HEK293 (cell line): ENCODE measurements around the gene FAAH2.
"Not testable (repeated sequence)": the region's sequence is repeated elsewhere in the genome, so short reads cannot be mapped to it uniquely, and the experiment has no call there.

Source experiments
- CTCF ChIP-seq: fragments of 450-650 bp; formaldehyde crosslinking; IDR thresholded peaks from 2 replicates; pipeline ENCODE4 v1.5.1; 2016; ENCODE audit warnings: missing biosample characterization, missing genetic modification characterization
- INSM2 ChIP-seq: fragments of 450-650 bp; formaldehyde crosslinking; IDR thresholded peaks from 2 replicates; pipeline ENCODE4 v1.5.1; 2016; ENCODE audit warnings: missing biosample characterization, missing genetic modification characterization
- KLF17 ChIP-seq: fragments of 450-650 bp; formaldehyde crosslinking; IDR thresholded peaks from 2 replicates; pipeline ENCODE4 v1.5.1; 2016; ENCODE audit warnings: missing biosample characterization, missing genetic modification characterization
- PBX3 ChIP-seq: sonication (generic); formaldehyde crosslinking; IDR thresholded peaks from 2 replicates; pipeline ENCODE4 v1.8.1; 2022; ENCODE audit warnings: mild to moderate bottlenecking, moderate library complexity, missing genetic modification reagents
- SALL2 ChIP-seq: fragments of 450-650 bp; formaldehyde crosslinking; IDR thresholded peaks from 2 replicates; pipeline ENCODE4 v1.5.0; 2017; ENCODE audit warnings: missing biosample characterization, mild to moderate bottlenecking, missing genetic modification characterization, borderline replicate concordance
- YY1 ChIP-seq: fragments of 450-650 bp; formaldehyde crosslinking; IDR thresholded peaks from 2 replicates; pipeline ENCODE4 v1.5.1; 2018; ENCODE audit warnings: missing biosample characterization, missing genetic modification characterization
- ZBTB11 ChIP-seq: fragments of 450-650 bp; formaldehyde crosslinking; conservative IDR thresholded peaks from 2 replicates; pipeline ENCODE4 v1.5.1; 2016; ENCODE audit warnings: low read depth, missing biosample characterization, missing genetic modification characterization
- ZBTB48 ChIP-seq: fragments of 450-650 bp; formaldehyde crosslinking; IDR thresholded peaks from 2 replicates; pipeline ENCODE4 v1.5.1; 2016; ENCODE audit warnings: missing biosample characterization, missing genetic modification characterization
- ZNF121 ChIP-seq: fragments of 450-650 bp; formaldehyde crosslinking; IDR thresholded peaks from 2 replicates; pipeline ENCODE4 v1.5.1; 2016; ENCODE audit warnings: missing biosample characterization, missing genetic modification characterization
- ZNF24 ChIP-seq: fragments of 450-650 bp; formaldehyde crosslinking; IDR thresholded peaks from 2 replicates; pipeline ENCODE4 v1.5.1; 2016; ENCODE audit warnings: missing biosample characterization, missing genetic modification characterization
- ZNF423 ChIP-seq: fragments of 450-650 bp; formaldehyde crosslinking; IDR thresholded peaks from 2 replicates; pipeline ENCODE4 v1.5.1; 2016; ENCODE audit warnings: missing biosample characterization, missing genetic modification characterization
- TF ChIP-seq, protein P1 (sequence below): fragments of 450-650 bp; formaldehyde crosslinking; IDR thresholded peaks from 2 replicates; pipeline ENCODE4 v1.5.1; 2016; ENCODE audit warnings: missing biosample characterization, missing genetic modification characterization, low read depth
- TF ChIP-seq, protein P2 (sequence below): fragments of 450-650 bp; formaldehyde crosslinking; IDR thresholded peaks from 2 replicates; pipeline ENCODE4 v1.5.1; 2016; ENCODE audit warnings: missing biosample characterization, missing genetic modification characterization

GRCh38 chrX:57295679-57296078 lies 9.2 kb downstream of the FAAH2 start:
- TF ChIP-seq PBX3; YY1 (tag by site-specific recombination); CTCF (tag by site-specific recombination); ZNF423 (tag by site-specific recombination); KLF17 (tag by site-specific recombination); INSM2; ZNF24; ZBTB11 (tag by site-specific recombination); SALL2 (tag by site-specific recombination); ZNF121 (tag by site-specific recombination); ZBTB48 (tag by site-specific recombination): not testable (repeated sequence)
- TF ChIP-seq, protein P1, sequence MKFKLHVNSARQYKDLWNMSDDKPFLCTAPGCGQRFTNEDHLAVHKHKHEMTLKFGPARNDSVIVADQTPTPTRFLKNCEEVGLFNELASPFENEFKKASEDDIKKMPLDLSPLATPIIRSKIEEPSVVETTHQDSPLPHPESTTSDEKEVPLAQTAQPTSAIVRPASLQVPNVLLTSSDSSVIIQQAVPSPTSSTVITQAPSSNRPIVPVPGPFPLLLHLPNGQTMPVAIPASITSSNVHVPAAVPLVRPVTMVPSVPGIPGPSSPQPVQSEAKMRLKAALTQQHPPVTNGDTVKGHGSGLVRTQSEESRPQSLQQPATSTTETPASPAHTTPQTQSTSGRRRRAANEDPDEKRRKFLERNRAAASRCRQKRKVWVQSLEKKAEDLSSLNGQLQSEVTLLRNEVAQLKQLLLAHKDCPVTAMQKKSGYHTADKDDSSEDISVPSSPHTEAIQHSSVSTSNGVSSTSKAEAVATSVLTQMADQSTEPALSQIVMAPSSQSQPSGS (tag by site-specific recombination) = not testable (repeated sequence)
- TF ChIP-seq, protein P2, sequence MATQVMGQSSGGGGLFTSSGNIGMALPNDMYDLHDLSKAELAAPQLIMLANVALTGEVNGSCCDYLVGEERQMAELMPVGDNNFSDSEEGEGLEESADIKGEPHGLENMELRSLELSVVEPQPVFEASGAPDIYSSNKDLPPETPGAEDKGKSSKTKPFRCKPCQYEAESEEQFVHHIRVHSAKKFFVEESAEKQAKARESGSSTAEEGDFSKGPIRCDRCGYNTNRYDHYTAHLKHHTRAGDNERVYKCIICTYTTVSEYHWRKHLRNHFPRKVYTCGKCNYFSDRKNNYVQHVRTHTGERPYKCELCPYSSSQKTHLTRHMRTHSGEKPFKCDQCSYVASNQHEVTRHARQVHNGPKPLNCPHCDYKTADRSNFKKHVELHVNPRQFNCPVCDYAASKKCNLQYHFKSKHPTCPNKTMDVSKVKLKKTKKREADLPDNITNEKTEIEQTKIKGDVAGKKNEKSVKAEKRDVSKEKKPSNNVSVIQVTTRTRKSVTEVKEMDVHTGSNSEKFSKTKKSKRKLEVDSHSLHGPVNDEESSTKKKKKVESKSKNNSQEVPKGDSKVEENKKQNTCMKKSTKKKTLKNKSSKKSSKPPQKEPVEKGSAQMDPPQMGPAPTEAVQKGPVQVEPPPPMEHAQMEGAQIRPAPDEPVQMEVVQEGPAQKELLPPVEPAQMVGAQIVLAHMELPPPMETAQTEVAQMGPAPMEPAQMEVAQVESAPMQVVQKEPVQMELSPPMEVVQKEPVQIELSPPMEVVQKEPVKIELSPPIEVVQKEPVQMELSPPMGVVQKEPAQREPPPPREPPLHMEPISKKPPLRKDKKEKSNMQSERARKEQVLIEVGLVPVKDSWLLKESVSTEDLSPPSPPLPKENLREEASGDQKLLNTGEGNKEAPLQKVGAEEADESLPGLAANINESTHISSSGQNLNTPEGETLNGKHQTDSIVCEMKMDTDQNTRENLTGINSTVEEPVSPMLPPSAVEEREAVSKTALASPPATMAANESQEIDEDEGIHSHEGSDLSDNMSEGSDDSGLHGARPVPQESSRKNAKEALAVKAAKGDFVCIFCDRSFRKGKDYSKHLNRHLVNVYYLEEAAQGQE (tag by site-specific recombination) = not testable (repeated sequence)
